H1 (cell line): ENCODE measurements around the gene PTCD3. TPM values are rescaled to one million over a fixed set of nuclear protein-coding genes. Genes with fewer than 3 reads are reported as not detected.

Experiments used
- CTCF ChIA-PET: fragments of 300-600 bp; sonication (Branson Sonifier 250); formaldehyde crosslinking; loops from one replicate; lab custom pipeline; 2021; ENCODE audit not compliant: partially characterized antibody; lab: Charles Lee
- POLR2A ChIA-PET: fragments of 300-600 bp; sonication (Branson Sonifier 250); formaldehyde crosslinking; loops from one replicate; lab custom pipeline; 2021; ENCODE audit warnings: inconsistent platforms; ENCODE audit not compliant: partially characterized antibody; lab: Charles Lee
- DNase-seq, 2 experiments: peaks; one replicate each; pipeline versions ENCODE4 v3.0.0 to v3.0.0-alpha.2; 2010 to 2022; ENCODE audit warnings: low spot score in 2 of 2, low read depth in 1 of 2, mixed read lengths in 1 of 2
- FAIRE-seq: peaks from 2 replicates; lab custom pipeline; 2011; peaks lifted over from hg19 to GRCh38; lab: Jason Lieb, UNC
- H2AFZ ChIP-seq: 2 replicates; pipeline ENCODE4 v1.8.1; 2012; ENCODE audit warnings: low read length, inconsistent platforms
- H2AK5ac ChIP-seq: 2 replicates; pipeline ENCODE4 v1.6.1; 2013; ENCODE audit warnings: low read depth, low read length
- H2BK120ac ChIP-seq: replicated peaks from 2 replicates; pipeline ENCODE3; 2013; ENCODE audit warnings: low read depth, low read length, inconsistent platforms
- H2BK12ac ChIP-seq: 2 replicates; pipeline ENCODE4 v1.6.1; 2013; ENCODE audit warnings: low read depth, low read length
- H2BK15ac ChIP-seq: 2 replicates; pipeline ENCODE4 v1.6.1; 2013; ENCODE audit warnings: low read length
- H2BK20ac ChIP-seq: 2 replicates; pipeline ENCODE4 v1.6.1; 2013; ENCODE audit warnings: low read length
- H2BK5ac ChIP-seq: 2 replicates; pipeline ENCODE4 v1.6.1; 2013; ENCODE audit warnings: low read depth, low read length
- H3K14ac ChIP-seq: 2 replicates; pipeline ENCODE4 v1.6.1; 2013; ENCODE audit warnings: inconsistent platforms; ENCODE audit not compliant: insufficient read length
- H3K18ac ChIP-seq: 2 replicates; pipeline ENCODE4 v1.6.1; 2013; ENCODE audit warnings: low read length; ENCODE audit errors: extremely low read depth
- H3K23ac ChIP-seq: 2 replicates; pipeline ENCODE4 v1.6.1; 2013; ENCODE audit warnings: inconsistent platforms; ENCODE audit not compliant: insufficient read length
- H3K23me2 ChIP-seq: 2 replicates; pipeline ENCODE4 v1.6.1; 2013; ENCODE audit warnings: low read depth, low read length
- H3K27ac ChIP-seq: 2 replicates; pipeline ENCODE4 v1.6.1; 2011; ENCODE audit warnings: low read depth, low read length, inconsistent platforms
- H3K27me3 ChIP-seq, 4 experiments: replicated peaks in 1 of 4; 1 replicate in 1 of 4; 2 replicates in 3 of 4; pipeline versions ENCODE4 v1.6.1 to v1.8.1; 2011 to 2013; ENCODE audit warnings: low read length in 3 of 4, mild to moderate bottlenecking in 3 of 4, inconsistent platforms in 2 of 4, mixed read lengths in 2 of 4, moderate library complexity in 1 of 4; ENCODE audit not compliant: control insufficient read depth in 3 of 4, insufficient read depth in 3 of 4; ENCODE audit errors: extremely low read depth in 1 of 4
- H3K36me3 ChIP-seq, 4 experiments: 2 replicates each; pipeline versions ENCODE4 v1.6.1 to v1.8.1; 2011 to 2013; ENCODE audit warnings: mild to moderate bottlenecking in 4 of 4, low read length in 3 of 4, moderate library complexity in 2 of 4, control low read depth in 1 of 4, inconsistent platforms in 1 of 4; ENCODE audit not compliant: insufficient read depth in 4 of 4, control insufficient read depth in 2 of 4
- H3K4ac ChIP-seq: replicated peaks from 2 replicates; pipeline ENCODE3; 2013; ENCODE audit warnings: low read length, low read depth, mixed read lengths, inconsistent platforms; ENCODE audit not compliant: insufficient read length
- H3K4me1 ChIP-seq, 4 experiments: replicated peaks in 1 of 4; 1 replicate in 1 of 4; 2 replicates in 3 of 4; pipeline versions ENCODE4 v1.6.1 to v1.8.1; 2011 to 2013; ENCODE audit warnings: low read length in 3 of 4, inconsistent platforms in 2 of 4, mixed read lengths in 1 of 4; ENCODE audit not compliant: insufficient read depth in 4 of 4, control insufficient read depth in 3 of 4
- H3K4me2 ChIP-seq, 2 experiments: 2 replicates each; pipeline versions ENCODE4 v1.6.1 to v1.8.1; 2011 to 2013; ENCODE audit warnings: low read depth in 2 of 2, low read length in 2 of 2, control low read depth in 1 of 2, inconsistent platforms in 1 of 2, mild to moderate bottlenecking in 1 of 2; ENCODE audit not compliant: insufficient read depth in 1 of 2
- H3K4me3 ChIP-seq, 4 experiments: fragments of 200-600, 300-600 bp in 1 of 4; sonication (generic), shearing (Covaris generic), sonication (Bioruptor Twin) in 1 of 4; 2 replicates each; pipeline versions ENCODE4 v1.5.1 to v1.8.1; 2011 to 2016; ENCODE audit warnings: low read length in 4 of 4, low read depth in 3 of 4, control low read depth in 2 of 4, inconsistent platforms in 2 of 4, mild to moderate bottlenecking in 2 of 4, mixed read lengths in 1 of 4, moderate library complexity in 1 of 4; ENCODE audit not compliant: insufficient read depth in 2 of 4; ENCODE audit errors: extremely low read depth in 1 of 4
- H3K56ac ChIP-seq: replicated peaks from 2 replicates; pipeline ENCODE3; 2013; ENCODE audit warnings: low read depth, mild to moderate bottlenecking, mixed read lengths, low read length, inconsistent platforms; ENCODE audit not compliant: insufficient read length
- H3K79me1 ChIP-seq: 2 replicates; pipeline ENCODE4 v1.6.1; 2013; ENCODE audit warnings: low read depth, low read length, control low read depth
- H3K79me2 ChIP-seq, 2 experiments: 2 replicates each; pipeline versions ENCODE4 v1.6.1 to v1.8.1; 2012 to 2013; ENCODE audit warnings: low read length in 2 of 2, mild to moderate bottlenecking in 2 of 2, inconsistent platforms in 1 of 2; ENCODE audit not compliant: insufficient read depth in 2 of 2, control insufficient read depth in 1 of 2
- H3K9ac ChIP-seq, 4 experiments: replicated peaks in 1 of 4; 1 replicate in 1 of 4; 2 replicates in 3 of 4; pipeline versions ENCODE4 v1.6.1 to v1.8.1; 2011 to 2013; ENCODE audit warnings: low read depth in 3 of 4, low read length in 3 of 4, control low read depth in 2 of 4, mild to moderate bottlenecking in 2 of 4, moderate library complexity in 2 of 4, inconsistent platforms in 1 of 4; ENCODE audit errors: extremely low read depth in 1 of 4
- H3K9me3 ChIP-seq, 2 experiments: 2 replicates each; pipeline versions ENCODE4 v1.6.1 to v1.8.1; 2012 to 2013; ENCODE audit warnings: mild to moderate bottlenecking in 2 of 2, moderate library complexity in 2 of 2, control low read depth in 1 of 2, inconsistent platforms in 1 of 2, low read depth in 1 of 2, low read length in 1 of 2, mixed read lengths in 1 of 2; ENCODE audit not compliant: insufficient read depth in 2 of 2
- H4K20me1 ChIP-seq, 2 experiments: replicated peaks in 1 of 2; 2 replicates each; pipeline versions ENCODE3 to v1.8.1; 2011 to 2013; ENCODE audit warnings: inconsistent platforms in 2 of 2, low read length in 2 of 2, mild to moderate bottlenecking in 1 of 2; ENCODE audit not compliant: insufficient read depth in 2 of 2, control insufficient read depth in 1 of 2
- H4K5ac ChIP-seq: 2 replicates; pipeline ENCODE4 v1.6.1; 2013; ENCODE audit warnings: low read length, low read depth, mixed read lengths, inconsistent platforms; ENCODE audit not compliant: insufficient read length
- H4K8ac ChIP-seq: 2 replicates; pipeline ENCODE4 v1.8.0; 2013; ENCODE audit warnings: mild to moderate bottlenecking, moderate library complexity, low read length, inconsistent platforms; ENCODE audit not compliant: insufficient read depth; ENCODE audit errors: extremely low read depth
- H4K91ac ChIP-seq: replicated peaks from 2 replicates; pipeline ENCODE3; 2013; ENCODE audit warnings: low read length, mixed read lengths, inconsistent platforms; ENCODE audit not compliant: insufficient read length
- JUND ChIP-seq: IDR thresholded peaks from 2 replicates; pipeline ENCODE4 v1.6.1; 2011; ENCODE audit warnings: mild to moderate bottlenecking, improper control_type of control experiment, low read length
- RNF2 ChIP-seq: fragments of 200-900, 300-1000 bp; sonication (generic); IDR thresholded peaks from 2 replicates; pipeline ENCODE4 v1.7.1; 2016; ENCODE audit warnings: borderline replicate concordance, low read depth, mild to moderate bottlenecking, antibody characterized with exemption, low read length; ENCODE audit not compliant: poor library complexity, severe bottlenecking; ENCODE audit errors: missing control alignments
- TCF12 ChIP-seq: IDR thresholded peaks from 2 replicates; pipeline ENCODE4 v1.6.1; 2011; ENCODE audit warnings: low read depth, mild to moderate bottlenecking, low read length
- WGBS, 2 experiments: shearing (Covaris generic) in 1 of 2; methylation state at CpG; one replicate each; pipeline versions ENCODE4 v1.1.6 to v1.1.7; 2013 to 2015; ENCODE audit warnings: low lambda C conversion rate in 2 of 2, mixed read lengths in 2 of 2, inconsistent platforms in 1 of 2, low coverage in 1 of 2, missing lambda C conversion rate in 1 of 2; ENCODE audit not compliant: insufficient replicate concordance in 2 of 2, insufficient coverage in 1 of 2, insufficient read length in 1 of 2; ENCODE audit errors: extremely low coverage in 1 of 2, missing lambda C conversion rate in 1 of 2; 5-methylcytosine and 5-hydroxymethylcytosine counted together
- polyA plus RNA-seq, 7 experiments: library from polyadenylated mRNA; depleted of rRNA in 3 of 7; stranded (reverse) in 5 of 7; unstranded in 2 of 7; fragments of >200 nt in 5 of 7; fragments of 200-250 nt in 2 of 7; gene quantifications; 1 replicate in 5 of 7; 2 replicates in 1 of 7; 4 replicates in 1 of 7; pipeline versions ENCODE4 v1.2.1 to v1.2.3, GENCODE V29; 2011 to 2013; ENCODE audit warnings: missing spikeins in 2 of 7, mixed read lengths in 2 of 7
- total RNA-seq: library from RNA; stranded (reverse); fragmentation: NEBNext Ultra II Directional; extraction: Animal tissue kit (Norgen Biotek cat#: 25700); gene quantifications from 2 replicates; pipeline ENCODE4 v1.2.1, GENCODE V29; 2021

The PTCD3 gene
- total and polyA plus RNA-seq, 2 of the 8 experiments (the other 6 are each of a cell fraction or from before 2014, with no cell fraction given), result 64.3 to 192 TPM

DNA sequence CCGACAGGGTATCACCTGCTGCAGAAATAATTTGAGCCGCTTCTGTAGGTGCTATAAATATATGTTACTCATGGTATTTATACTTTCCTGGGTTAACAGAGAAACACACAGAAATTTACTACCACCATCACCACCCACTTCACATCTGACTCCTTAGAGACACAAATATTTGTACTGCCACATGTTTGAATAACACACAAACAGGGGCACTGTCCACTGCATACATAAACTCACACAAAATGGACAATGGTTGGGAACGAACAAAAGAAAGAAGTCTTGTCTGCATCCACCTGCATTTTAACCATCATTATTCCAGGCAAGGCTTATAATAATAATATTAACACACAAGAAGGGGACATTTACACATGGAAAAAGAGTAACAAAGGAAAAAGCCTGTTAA is 65.3 kb downstream of the PTCD3 start:
- H4K5ac ChIP-seq, result no peak overlapping the region
- H3K23ac ChIP-seq, result no peak overlapping the region
- H2BK15ac ChIP-seq, result no peak overlapping the region
- no peak for TF ChIP-seq TCF12
- no peak for TF ChIP-seq RNF2
- no peak for TF ChIP-seq JUND
- ChIA-PET POLR2A (no interaction called here), CTCF (no interaction called here)
- no peak overlapping the region for H3K4me2 ChIP-seq
- no peaks in the 10 kb centered on the region for H3K79me2 ChIP-seq
- DNase-seq (no peak), FAIRE-seq (no peak)
- H3K4ac ChIP-seq, result no peak overlapping the region
- no peaks in the 10 kb centered on the region for H3K79me1 ChIP-seq
- H3K14ac ChIP-seq, result no peak overlapping the region
- peaks cover 2 to 39% (median 25%) of the 10 kb centered on the region in 4 experiments; a peak in 6 of 8 replicates for H3K36me3 ChIP-seq
- no peak overlapping the region for H2BK20ac ChIP-seq
- H3K27ac ChIP-seq, result no peak overlapping the region
- H3K4me1 ChIP-seq, result no peaks in the 10 kb centered on the region
- H3K9ac ChIP-seq, result no peak overlapping the region
- no peak overlapping the region for H3K18ac ChIP-seq
- no peaks in the 10 kb centered on the region for H4K20me1 ChIP-seq
- H2BK120ac ChIP-seq, result no peak overlapping the region
- H3K27me3 ChIP-seq, result no peaks in the 10 kb centered on the region
- no peak overlapping the region for H4K91ac ChIP-seq
- no peak overlapping the region for H2AK5ac ChIP-seq
- 92% methylated on average over 3 of the region's 3 CpGs; no CpG with 5 or more reads in 1 of the 2 experiments for WGBS, 2 experiments
- no peak overlapping the region for H3K56ac ChIP-seq
- no peak overlapping the region for H2AFZ ChIP-seq
- no peak overlapping the region for H2BK12ac ChIP-seq
- no peak overlapping the region for H4K8ac ChIP-seq
- no peaks in the 10 kb centered on the region for H3K9me3 ChIP-seq
- H3K4me3 ChIP-seq, result no peak overlapping the region
- H3K23me2 ChIP-seq, result no peaks in the 10 kb centered on the region
- H2BK5ac ChIP-seq, result no peak overlapping the region
